ENCODE measurements around the gene ZBTB6.

The ZBTB6 gene

DNA sequence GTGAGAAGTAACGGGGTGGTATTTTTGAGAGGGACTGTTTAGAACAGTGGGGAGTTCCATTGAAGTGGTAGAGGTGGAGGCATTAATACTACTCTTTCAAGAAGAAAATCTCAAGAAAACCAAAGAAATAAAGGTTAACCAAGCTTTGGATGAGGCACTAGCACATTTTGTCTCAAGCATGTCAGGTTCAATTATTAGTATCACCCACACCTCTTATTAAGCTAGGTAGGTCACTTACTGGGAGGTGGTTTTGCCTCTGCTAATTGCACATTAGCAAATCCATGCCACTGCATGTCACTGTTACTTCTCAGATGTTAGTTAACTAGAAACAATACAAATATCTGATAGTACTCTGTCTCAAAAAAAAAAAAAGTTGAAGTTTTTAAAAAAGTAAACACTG lies 37.9 kb upstream of the ZBTB6 start:
- TF ChIP-seq, protein P1, sequence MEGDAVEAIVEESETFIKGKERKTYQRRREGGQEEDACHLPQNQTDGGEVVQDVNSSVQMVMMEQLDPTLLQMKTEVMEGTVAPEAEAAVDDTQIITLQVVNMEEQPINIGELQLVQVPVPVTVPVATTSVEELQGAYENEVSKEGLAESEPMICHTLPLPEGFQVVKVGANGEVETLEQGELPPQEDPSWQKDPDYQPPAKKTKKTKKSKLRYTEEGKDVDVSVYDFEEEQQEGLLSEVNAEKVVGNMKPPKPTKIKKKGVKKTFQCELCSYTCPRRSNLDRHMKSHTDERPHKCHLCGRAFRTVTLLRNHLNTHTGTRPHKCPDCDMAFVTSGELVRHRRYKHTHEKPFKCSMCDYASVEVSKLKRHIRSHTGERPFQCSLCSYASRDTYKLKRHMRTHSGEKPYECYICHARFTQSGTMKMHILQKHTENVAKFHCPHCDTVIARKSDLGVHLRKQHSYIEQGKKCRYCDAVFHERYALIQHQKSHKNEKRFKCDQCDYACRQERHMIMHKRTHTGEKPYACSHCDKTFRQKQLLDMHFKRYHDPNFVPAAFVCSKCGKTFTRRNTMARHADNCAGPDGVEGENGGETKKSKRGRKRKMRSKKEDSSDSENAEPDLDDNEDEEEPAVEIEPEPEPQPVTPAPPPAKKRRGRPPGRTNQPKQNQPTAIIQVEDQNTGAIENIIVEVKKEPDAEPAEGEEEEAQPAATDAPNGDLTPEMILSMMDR (IDR thresholded peaks at IDR 0.05; ENCODE audit: poor library complexity, severe bottlenecking) = no peak
- H3K36me3 ChIP-seq (ENCODE audit: low read depth) = 0 out of 2 replicates have a peak, but pooled peaks cover 3% of the 10 kb centered on the region
- H3K4me3 ChIP-seq (ENCODE audit: severe bottlenecking) = no peak overlapping the region
- ATAC-seq (ENCODE audit: low read depth) (no peak), DNase-seq (ENCODE audit: low spot score) (no peak)
- no peaks in the 10 kb centered on the region for H3K9me3 ChIP-seq (ENCODE audit: severe bottlenecking)
- H3K27me3 ChIP-seq (ENCODE audit: insufficient read depth, poor library complexity, severe bottlenecking) = no peaks in the 10 kb centered on the region
- H3K27ac ChIP-seq (ENCODE audit: poor library complexity, severe bottlenecking) = no peak overlapping the region
- H3K4me1 ChIP-seq (ENCODE audit: insufficient read depth, poor library complexity, severe bottlenecking) = peaks cover 29% of the 10 kb centered on the region

DNA sequence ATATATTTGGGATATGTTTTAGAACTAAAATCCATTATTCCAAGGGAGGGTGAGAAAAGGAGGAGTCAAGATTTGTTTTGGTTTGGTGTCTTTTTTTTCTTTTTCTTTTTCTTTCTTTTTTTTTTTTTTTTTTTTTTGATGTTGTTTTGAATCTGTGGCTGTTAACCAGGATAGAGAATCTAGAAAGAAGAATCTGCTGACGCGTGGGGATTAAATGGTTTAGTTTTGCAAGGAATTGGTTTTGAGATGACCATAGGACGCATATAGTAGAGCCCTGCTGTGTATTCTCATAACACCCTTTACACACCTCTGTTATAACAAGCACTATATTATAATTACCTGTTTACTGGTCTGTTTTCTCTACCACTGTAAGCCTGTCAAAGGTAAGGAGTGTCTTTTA lies 37.1 kb upstream of the ZBTB6 start:
- Histone ChIP-seq H3K27me3 (ENCODE audit: insufficient read depth, poor library complexity, severe bottlenecking) (no peaks in the 10 kb centered on the region), H3K4me1 (ENCODE audit: insufficient read depth, poor library complexity, severe bottlenecking) (peaks cover 37% of the 10 kb centered on the region), H3K27ac (ENCODE audit: poor library complexity, severe bottlenecking) (no peak overlapping the region), H3K4me3 (ENCODE audit: severe bottlenecking) (no peak overlapping the region), H3K36me3 (ENCODE audit: low read depth) (peaks cover 10% of the 10 kb centered on the region; the same call in 1 of the 2 replicates), H3K9me3 (ENCODE audit: severe bottlenecking) (no peaks in the 10 kb centered on the region)
- TF ChIP-seq, protein P1 (IDR thresholded peaks at IDR 0.05; ENCODE audit: poor library complexity, severe bottlenecking) = no peak
- DNase-seq (ENCODE audit: low spot score) = no peak
- no peak for ATAC-seq (ENCODE audit: low read depth)

DNA sequence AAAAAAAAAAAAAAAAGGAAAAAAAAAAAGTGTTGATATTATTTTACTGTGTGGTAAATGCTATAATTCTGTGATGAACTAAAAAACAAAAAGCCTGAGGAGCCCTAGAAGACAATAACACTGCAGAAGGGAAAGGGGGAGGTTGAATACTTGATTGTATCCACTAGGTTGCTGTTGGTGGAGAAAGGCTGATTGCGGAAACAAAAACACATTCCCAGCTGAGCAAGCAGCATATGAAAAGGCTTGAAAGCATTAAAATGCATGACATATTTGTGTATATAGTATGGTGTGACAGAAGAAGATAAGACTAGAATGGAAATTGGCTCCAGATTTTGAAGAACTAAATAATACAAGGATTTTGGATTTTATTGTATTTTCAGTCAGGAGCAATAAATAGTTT lies 36.6 kb upstream of the ZBTB6 start:
- H3K27me3 ChIP-seq (ENCODE audit: insufficient read depth, poor library complexity, severe bottlenecking) = no peaks in the 10 kb centered on the region
- ATAC-seq (ENCODE audit: low read depth) = no peak
- H3K4me1 ChIP-seq (ENCODE audit: insufficient read depth, poor library complexity, severe bottlenecking) = peaks cover 36% of the 10 kb centered on the region
- no peak overlapping the region for H3K4me3 ChIP-seq (ENCODE audit: severe bottlenecking)
- H3K9me3 ChIP-seq (ENCODE audit: severe bottlenecking) = no peaks in the 10 kb centered on the region
- TF ChIP-seq, protein P1 (IDR thresholded peaks at IDR 0.05; ENCODE audit: poor library complexity, severe bottlenecking) = no peak
- peaks cover 10% of the 10 kb centered on the region; the same call in 1 of the 2 replicates for H3K36me3 ChIP-seq (ENCODE audit: low read depth)
- no peak overlapping the region for H3K27ac ChIP-seq (ENCODE audit: poor library complexity, severe bottlenecking)
- no peak for DNase-seq (ENCODE audit: low spot score)

DNA sequence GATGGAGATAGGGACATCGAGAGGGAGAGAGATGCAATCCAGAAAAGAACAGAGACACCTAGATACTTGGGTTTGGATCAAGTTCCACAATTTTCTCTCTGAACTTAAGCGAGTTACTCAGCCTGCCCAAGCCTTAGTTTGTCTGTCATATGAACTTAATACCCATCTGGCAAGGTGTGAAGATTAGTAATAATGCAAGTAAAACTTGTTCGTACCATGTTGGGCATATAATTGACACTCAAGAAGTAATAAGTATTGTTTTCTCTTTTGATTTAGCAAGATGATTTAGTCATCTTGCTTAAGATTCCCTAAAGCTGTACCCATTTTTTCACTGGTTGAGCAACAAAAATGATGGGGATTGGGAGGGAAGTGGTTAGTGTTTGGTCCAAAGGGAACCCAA lies 35.2 kb upstream of the ZBTB6 start:
- TF ChIP-seq, protein P1 (IDR thresholded peaks at IDR 0.05; ENCODE audit: poor library complexity, severe bottlenecking) = no peak
- Histone ChIP-seq H3K9me3 (ENCODE audit: severe bottlenecking) (no peaks in the 10 kb centered on the region), H3K27me3 (ENCODE audit: insufficient read depth, poor library complexity, severe bottlenecking) (no peaks in the 10 kb centered on the region), H3K4me1 (ENCODE audit: insufficient read depth, poor library complexity, severe bottlenecking) (peaks cover 24% of the 10 kb centered on the region), H3K4me3 (ENCODE audit: severe bottlenecking) (no peak overlapping the region), H3K27ac (ENCODE audit: poor library complexity, severe bottlenecking) (peak overlapping the region; percentile 12), H3K36me3 (ENCODE audit: low read depth) (peaks cover 10% of the 10 kb centered on the region; the same call in 1 of the 2 replicates)
- ATAC-seq (ENCODE audit: low read depth) = no peak
- DNase-seq (ENCODE audit: low spot score) = no peak

DNA sequence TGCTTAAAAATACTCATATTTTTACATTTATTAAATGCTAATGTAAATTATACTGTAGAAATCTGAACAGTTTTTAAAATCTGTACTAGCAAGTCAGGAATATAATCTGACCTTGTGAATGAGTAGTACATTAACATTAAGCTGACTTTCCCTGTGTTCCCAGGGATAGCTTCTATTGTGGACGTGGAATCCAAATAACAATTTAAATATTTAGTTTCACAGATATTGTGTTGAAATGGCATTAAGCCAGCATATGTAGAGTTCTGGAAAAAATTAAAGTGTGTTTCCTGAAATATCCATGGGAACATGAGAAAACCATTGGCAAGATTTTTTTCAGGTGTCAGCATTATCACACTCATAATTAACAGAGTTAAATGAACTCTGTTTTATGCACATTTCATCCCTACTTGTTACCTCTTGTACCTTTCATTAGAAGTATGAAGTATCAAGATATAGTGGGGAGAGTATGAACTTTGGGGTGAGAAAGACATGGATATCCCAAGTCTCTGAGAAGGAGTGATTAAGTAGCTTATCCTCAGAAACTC lies 33.4 kb upstream of the ZBTB6 start:
- TF ChIP-seq, protein P1 (IDR thresholded peaks at IDR 0.05; ENCODE audit: poor library complexity, severe bottlenecking) = no peak
- H3K27ac ChIP-seq (ENCODE audit: poor library complexity, severe bottlenecking) = peak overlapping the region; percentile 12
- H3K4me1 ChIP-seq (ENCODE audit: insufficient read depth, poor library complexity, severe bottlenecking) = peaks cover 23% of the 10 kb centered on the region
- no peak for DNase-seq (ENCODE audit: low spot score)
- peaks cover 7% of the 10 kb centered on the region; the same call in 1 of the 2 replicates for H3K36me3 ChIP-seq (ENCODE audit: low read depth)
- H3K27me3 ChIP-seq (ENCODE audit: insufficient read depth, poor library complexity, severe bottlenecking) = no peaks in the 10 kb centered on the region
- no peak for ATAC-seq (ENCODE audit: low read depth)
- no peaks in the 10 kb centered on the region for H3K9me3 ChIP-seq (ENCODE audit: severe bottlenecking)
- H3K4me3 ChIP-seq (ENCODE audit: severe bottlenecking) = no peak overlapping the region
